Mesenchymal stem cell (in vitro differentiated cells and primary cell): ENCODE results near the gene DSCAML1.

Experiments
- DNase-seq: peaks from one replicate; pipeline ENCODE4 v3.0.0-alpha.2; 2013
- H2AFZ ChIP-seq: one replicate; pipeline ENCODE4 v1.6.1; 2013; ENCODE audit warnings: low read depth, mild to moderate bottlenecking, control low read depth, inconsistent platforms, low read length, moderate library complexity
- H2AK5ac ChIP-seq: 2 replicates; pipeline ENCODE4 v1.6.1; 2013; ENCODE audit warnings: low read length, moderate library complexity, mild to moderate bottlenecking, inconsistent platforms; ENCODE audit not compliant: severe bottlenecking
- H2BK120ac ChIP-seq: one replicate; pipeline ENCODE4 v1.6.1; 2013; ENCODE audit warnings: low read depth, mild to moderate bottlenecking, inconsistent platforms, low read length, moderate library complexity
- H2BK12ac ChIP-seq, 2 experiments: one replicate each; pipeline ENCODE4 v1.6.1; 2013; ENCODE audit warnings: inconsistent platforms in 2 of 2, low read length in 2 of 2, mild to moderate bottlenecking in 2 of 2, moderate library complexity in 2 of 2, control low read depth in 1 of 2
- H2BK15ac ChIP-seq: one replicate; pipeline ENCODE4 v1.6.1; 2013; ENCODE audit warnings: mild to moderate bottlenecking, low read depth, inconsistent platforms; ENCODE audit not compliant: poor library complexity, severe bottlenecking
- H2BK5ac ChIP-seq: 2 replicates; pipeline ENCODE4 v1.6.1; 2013; ENCODE audit warnings: low read depth, mild to moderate bottlenecking, low read length, control low read depth, inconsistent platforms; ENCODE audit not compliant: poor library complexity, severe bottlenecking
- H3K14ac ChIP-seq, 2 experiments: one replicate each; pipeline ENCODE4 v1.6.1; 2013; ENCODE audit warnings: inconsistent platforms in 2 of 2, low read length in 2 of 2, control low read depth in 1 of 2, mild to moderate bottlenecking in 1 of 2, moderate library complexity in 1 of 2
- H3K18ac ChIP-seq, 2 experiments: one replicate each; pipeline ENCODE4 v1.6.1; 2013; ENCODE audit warnings: inconsistent platforms in 2 of 2, low read length in 2 of 2, control low read depth in 1 of 2, low read depth in 1 of 2, mild to moderate bottlenecking in 1 of 2
- H3K23ac ChIP-seq, 2 experiments: one replicate each; pipeline ENCODE4 v1.6.1; 2013; ENCODE audit warnings: inconsistent platforms in 2 of 2, low read length in 2 of 2, mild to moderate bottlenecking in 2 of 2, moderate library complexity in 2 of 2, control low read depth in 1 of 2
- H3K27ac ChIP-seq: 2 replicates; pipeline ENCODE4 v1.5.1; 2013; ENCODE audit warnings: mild to moderate bottlenecking, moderate library complexity, low read length, control low read depth, inconsistent platforms; ENCODE audit not compliant: poor library complexity, severe bottlenecking
- H3K27me3 ChIP-seq, 2 experiments: 2 replicates each; pipeline versions ENCODE4 v1.6.1 to v1.7.0; 2013; ENCODE audit warnings: low read length in 2 of 2, mild to moderate bottlenecking in 2 of 2, moderate library complexity in 2 of 2, control low read depth in 1 of 2, inconsistent platforms in 1 of 2; ENCODE audit not compliant: control insufficient read depth in 1 of 2, insufficient read depth in 1 of 2
- H3K36me3 ChIP-seq, 2 experiments: 2 replicates each; pipeline versions ENCODE4 v1.6.1 to v1.7.0; 2013; ENCODE audit warnings: low read length in 2 of 2, control low read depth in 1 of 2, inconsistent platforms in 1 of 2, low read depth in 1 of 2, mild to moderate bottlenecking in 1 of 2; ENCODE audit not compliant: insufficient read depth in 2 of 2, control insufficient read depth in 1 of 2
- H3K4ac ChIP-seq, 2 experiments: one replicate each; pipeline ENCODE4 v1.6.1; 2013; ENCODE audit warnings: inconsistent platforms in 2 of 2, low read length in 2 of 2, mild to moderate bottlenecking in 2 of 2, moderate library complexity in 2 of 2, control low read depth in 1 of 2, low read depth in 1 of 2
- H3K4me1 ChIP-seq: 2 replicates; pipeline ENCODE4 v1.6.1; 2013; ENCODE audit warnings: low read depth, low read length, control low read depth; ENCODE audit not compliant: control insufficient read depth, insufficient read depth
- H3K4me2 ChIP-seq: 2 replicates; pipeline ENCODE4 v1.6.1; 2013; ENCODE audit warnings: low read length, mild to moderate bottlenecking, inconsistent platforms; ENCODE audit not compliant: poor library complexity, severe bottlenecking
- H3K4me3 ChIP-seq, 2 experiments: 2 replicates each; pipeline versions ENCODE4 v1.5.1 to v1.7.0; 2013; ENCODE audit warnings: low read length in 2 of 2, mild to moderate bottlenecking in 2 of 2, control low read depth in 1 of 2, low read depth in 1 of 2; ENCODE audit not compliant: insufficient read depth in 1 of 2
- H3K79me1 ChIP-seq: replicated peaks from 2 replicates; pipeline ENCODE4 v1.6.1; 2013; ENCODE audit warnings: mild to moderate bottlenecking, control low read depth, low read length, inconsistent platforms; ENCODE audit not compliant: poor library complexity, severe bottlenecking
- H3K9ac ChIP-seq: 2 replicates; pipeline ENCODE4 v1.7.0; 2013; ENCODE audit warnings: mild to moderate bottlenecking, low read length, moderate library complexity
- H3K9me3 ChIP-seq: 2 replicates; pipeline ENCODE4 v1.7.0; 2013; ENCODE audit warnings: mild to moderate bottlenecking, low read length; ENCODE audit not compliant: control insufficient read depth
- H4K8ac ChIP-seq: one replicate; pipeline ENCODE4 v1.6.1; 2013; ENCODE audit warnings: inconsistent platforms, mild to moderate bottlenecking, low read length, moderate library complexity
- H4K91ac ChIP-seq: one replicate; pipeline ENCODE4 v1.6.1; 2013; ENCODE audit warnings: mild to moderate bottlenecking, low read length, inconsistent platforms
- WGBS: methylation state at CpG from one replicate; pipeline ENCODE4 v1.1.7; 2013; ENCODE audit warnings: mixed read lengths; 5-methylcytosine and 5-hydroxymethylcytosine counted together

DSCAML1 gene

DNA sequence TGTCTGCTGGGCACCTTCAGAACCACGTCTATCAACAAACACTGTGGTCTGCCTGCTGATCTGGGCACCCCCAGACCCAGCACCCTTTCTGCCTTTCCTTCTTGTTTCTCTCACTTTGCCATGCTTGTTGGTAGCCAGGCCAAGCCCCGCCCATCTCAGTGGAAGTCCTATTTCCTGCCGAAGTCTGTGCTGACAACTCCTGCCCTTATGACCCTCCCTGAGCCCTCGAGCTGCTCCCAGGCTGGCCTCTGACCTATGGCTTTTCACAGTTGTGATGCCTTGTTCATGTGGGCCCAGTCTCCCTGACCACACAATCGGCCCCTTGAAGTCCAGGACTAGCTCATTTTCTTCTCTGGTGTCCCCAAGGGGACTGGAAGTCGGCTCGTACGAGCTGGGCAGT lies 132.1 kb downstream of the DSCAML1 start:
- H2BK120ac ChIP-seq = no peak overlapping the region

DNA sequence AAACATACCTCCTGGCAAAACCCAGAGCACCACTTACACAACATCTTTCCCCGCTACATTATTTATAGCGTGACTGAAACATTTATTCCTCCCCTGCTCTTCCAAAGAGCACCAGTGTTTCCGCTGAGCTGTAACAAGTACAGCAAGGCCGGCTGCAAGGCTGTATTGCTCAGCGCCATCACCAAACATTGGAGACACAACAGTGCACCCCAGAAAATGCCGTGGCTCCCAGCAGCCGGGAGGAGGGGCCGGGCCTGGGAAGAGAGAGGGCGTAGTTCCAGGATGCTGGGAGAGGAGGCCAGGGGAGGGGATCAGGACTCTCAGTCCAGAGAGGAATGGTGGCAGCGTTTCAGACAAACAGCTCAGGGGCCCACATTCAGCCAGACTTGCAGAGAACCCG lies 133.2 kb downstream of the DSCAML1 start:
- Histone ChIP-seq H3K14ac (no peak overlapping the region), H3K27ac (no peak overlapping the region), H2BK120ac (no peak overlapping the region), H3K4me2 (no peak overlapping the region), H3K79me1 (no peaks in the 10 kb centered on the region), H2BK5ac (no peak overlapping the region), H3K4me3 (no peak overlapping the region), H3K23ac (no peak overlapping the region), H3K4ac (no peak overlapping the region), H2BK12ac (no peak overlapping the region), H3K27me3 (peaks cover 33 to 65% of the 10 kb centered on the region in 2 experiments), H2BK15ac (no peak overlapping the region), H2AK5ac (no peak overlapping the region), H3K36me3 (no peaks in the 10 kb centered on the region), H3K4me1 (no peaks in the 10 kb centered on the region), H3K9ac (no peak overlapping the region), H3K18ac (no peak overlapping the region), H3K9me3 (no peaks in the 10 kb centered on the region), H4K8ac (no peak overlapping the region), H4K91ac (no peak overlapping the region), H2AFZ (no peak overlapping the region)
- 56% methylated on average over 11 of the region's 11 CpGs for WGBS
- no peak for DNase-seq

More for the DNA sequence above, 132.1 kb downstream of the DSCAML1 start:
- no peak overlapping the region for H3K4me2 ChIP-seq
- no peaks in the 10 kb centered on the region for H3K9me3 ChIP-seq
- 29% methylated on average over 8 of the region's 8 CpGs for WGBS
- H2BK15ac ChIP-seq = no peak overlapping the region
- H3K79me1 ChIP-seq = no peaks in the 10 kb centered on the region
- no peak overlapping the region for H3K27ac ChIP-seq
- no peak overlapping the region for H4K91ac ChIP-seq
- no peak overlapping the region for H2BK12ac ChIP-seq
- H3K9ac ChIP-seq = no peak overlapping the region
- H2AK5ac ChIP-seq = no peak overlapping the region
- no peak for DNase-seq
- no peak overlapping the region for H3K18ac ChIP-seq
- no peaks in the 10 kb centered on the region for H3K36me3 ChIP-seq
- no peak overlapping the region for H2BK5ac ChIP-seq
- H3K4me3 ChIP-seq = no peak overlapping the region
- H3K14ac ChIP-seq = no peak overlapping the region
- H3K4me1 ChIP-seq = no peaks in the 10 kb centered on the region
- no peak overlapping the region for H4K8ac ChIP-seq
- no peak overlapping the region for H3K4ac ChIP-seq
- H3K23ac ChIP-seq = no peak overlapping the region
- H2AFZ ChIP-seq = no peak overlapping the region
- H3K27me3 ChIP-seq = peaks cover 40 to 72% of the 10 kb centered on the region in 2 experiments

DNA sequence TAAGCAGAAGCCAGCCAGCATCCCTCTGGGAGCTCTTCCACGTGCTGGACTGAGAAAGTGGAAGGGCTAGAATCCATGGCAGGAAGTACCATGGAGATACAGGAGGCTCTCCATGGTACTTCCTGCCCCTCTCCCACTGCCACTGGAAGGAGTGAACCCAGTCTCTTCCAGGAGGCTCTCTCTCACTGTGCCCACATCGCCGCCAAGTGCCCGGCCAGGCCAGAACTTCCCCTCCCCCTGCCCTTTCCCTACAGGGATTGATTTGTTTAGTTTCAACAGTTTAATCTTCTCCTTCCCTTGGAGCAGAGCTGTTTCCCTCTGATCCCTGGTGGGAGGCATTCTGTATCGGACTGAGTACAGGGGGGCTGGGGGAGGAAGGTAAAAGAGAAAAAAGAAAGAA lies 133.6 kb downstream of the DSCAML1 start:
- Histone ChIP-seq H4K8ac (no peak overlapping the region), H3K4me3 (no peak overlapping the region), H2AFZ (no peak overlapping the region), H3K27me3 (peaks cover 35 to 65% of the 10 kb centered on the region in 2 experiments), H3K4me1 (no peaks in the 10 kb centered on the region), H3K18ac (no peak overlapping the region), H3K9ac (no peak overlapping the region), H2AK5ac (no peak overlapping the region), H3K23ac (no peak overlapping the region), H3K27ac (no peak overlapping the region), H3K36me3 (no peaks in the 10 kb centered on the region), H4K91ac (no peak overlapping the region), H3K14ac (no peak overlapping the region), H2BK5ac (no peak overlapping the region), H3K9me3 (no peaks in the 10 kb centered on the region), H3K4me2 (no peak overlapping the region), H3K4ac (no peak overlapping the region), H2BK120ac (no peak overlapping the region), H2BK15ac (no peak overlapping the region), H3K79me1 (no peaks in the 10 kb centered on the region), H2BK12ac (no peak overlapping the region)
- 65% methylated on average over 4 of the region's 5 CpGs for WGBS
- DNase-seq = no peak

- no peak overlapping the region for H3K4me2 ChIP-seq
- H3K4me3 ChIP-seq = no peak overlapping the region
- no peak overlapping the region for H2BK5ac ChIP-seq
- no peak overlapping the region for H3K14ac ChIP-seq
- H4K91ac ChIP-seq = no peak overlapping the region
- no peaks in the 10 kb centered on the region for H3K36me3 ChIP-seq
- H2BK15ac ChIP-seq = peak overlapping the region; percentile 54
- no peaks in the 10 kb centered on the region for H3K79me1 ChIP-seq
- H3K4ac ChIP-seq = no peak overlapping the region
- no peak overlapping the region for H3K27ac ChIP-seq
- no peak overlapping the region for H2AK5ac ChIP-seq
- no peak for DNase-seq
- H3K27me3 ChIP-seq = peaks cover 31 to 64% of the 10 kb centered on the region in 2 experiments
- H2BK120ac ChIP-seq = no peak overlapping the region
- H3K9ac ChIP-seq = no peak overlapping the region
- H3K4me1 ChIP-seq = no peaks in the 10 kb centered on the region
- H2BK12ac ChIP-seq = no peak overlapping the region
- no peak overlapping the region for H3K18ac ChIP-seq
- no peaks in the 10 kb centered on the region for H3K9me3 ChIP-seq
- 88% methylated on average over 14 of the region's 14 CpGs for WGBS
- no peak overlapping the region for H3K23ac ChIP-seq
- no peak overlapping the region for H4K8ac ChIP-seq
- no peak overlapping the region for H2AFZ ChIP-seq
Observed at GRCh38 chr11:117662671-117663269, 134.2 kb downstream of the DSCAML1 start.
